SJSA1 (cell line): Measurements from ENCODE around the gene CARMIL3. TPM values are rescaled to one million over a fixed set of nuclear protein-coding genes. Genes with fewer than 3 reads are reported as not detected.
A peak's percentile ranks its signal among the peaks of the same experiment; 100 is the strongest.

Experiments
- DNase-seq, 2 experiments: peaks; one replicate each; pipeline ENCODE4 v3.0.0-alpha.2; 2015 to 2020; ENCODE audit warnings: low spot score in 2 of 2, low read depth in 1 of 2
- H3K27ac ChIP-seq: fragments of 250-450 bp; sonication (Bioruptor Pico); 2 replicates; pipeline ENCODE4 v1.5.1; 2020; ENCODE audit warnings: mild to moderate bottlenecking, moderate library complexity
- H3K27me3 ChIP-seq: fragments of 250-450 bp; sonication (Bioruptor Pico); replicated peaks from 2 replicates; pipeline ENCODE4 v1.5.1; 2020; ENCODE audit warnings: mild to moderate bottlenecking, moderate library complexity
- H3K36me3 ChIP-seq: fragments of 250-450 bp; sonication (Bioruptor Pico); 2 replicates; pipeline ENCODE4 v1.5.1; 2020; ENCODE audit warnings: mild to moderate bottlenecking
- H3K4me1 ChIP-seq: fragments of 250-450 bp; sonication (Bioruptor Pico); replicated peaks from 2 replicates; pipeline ENCODE4 v1.6.1; 2021; ENCODE audit warnings: mild to moderate bottlenecking
- H3K4me3 ChIP-seq: fragments of 250-450 bp; sonication (Bioruptor Pico); 2 replicates; pipeline ENCODE4 v1.5.1; 2020; ENCODE audit warnings: mild to moderate bottlenecking
- H3K9me3 ChIP-seq: fragments of 250-450 bp; sonication (Bioruptor Pico); replicated peaks from 2 replicates; pipeline ENCODE4 v1.5.1; 2020; ENCODE audit warnings: mild to moderate bottlenecking
- total RNA-seq: library from RNA; depleted of rRNA; stranded (reverse); fragments of >200 nt; shearing (Covaris generic); gene quantifications from 2 replicates; pipeline ENCODE4 v1.2.3, GENCODE V29; 2014

Gene CARMIL3
- total RNA-seq, 1 experiment from 2014 or later: not detected

DNA sequence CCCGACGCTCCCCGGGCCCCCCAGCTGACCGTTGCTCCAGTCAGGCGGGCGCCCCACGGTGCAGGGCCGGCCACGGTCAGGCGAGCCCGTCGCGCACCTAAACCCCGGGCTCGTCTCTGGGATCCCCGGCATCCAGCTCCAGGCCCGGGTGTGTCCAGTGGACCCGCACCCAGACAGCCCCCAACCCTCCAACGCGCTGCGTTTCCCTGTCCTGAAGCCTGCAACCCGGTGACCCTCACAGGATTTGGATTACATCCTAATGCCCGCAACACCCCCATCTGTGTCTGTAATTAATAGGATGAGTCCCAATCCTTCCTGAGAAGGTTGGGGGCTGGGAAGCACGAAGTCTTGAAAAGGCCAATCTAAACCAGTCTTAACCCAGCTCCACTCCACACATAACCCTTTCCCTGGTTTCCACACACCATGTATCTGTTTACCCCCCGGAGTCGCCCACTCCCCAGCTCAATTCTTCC, 30.0 kb downstream of the CARMIL3 start:
- no peaks in the 10 kb centered on the region for H3K9me3 ChIP-seq
- H3K4me3 ChIP-seq: no peak overlapping the region
- H3K36me3 ChIP-seq: no peaks in the 10 kb centered on the region
- no peak overlapping the region for H3K27ac ChIP-seq
- DNase-seq: no peak
- H3K4me1 ChIP-seq: peaks cover 10% of the 10 kb centered on the region
- peaks cover 34% of the 10 kb centered on the region for H3K27me3 ChIP-seq

DNA sequence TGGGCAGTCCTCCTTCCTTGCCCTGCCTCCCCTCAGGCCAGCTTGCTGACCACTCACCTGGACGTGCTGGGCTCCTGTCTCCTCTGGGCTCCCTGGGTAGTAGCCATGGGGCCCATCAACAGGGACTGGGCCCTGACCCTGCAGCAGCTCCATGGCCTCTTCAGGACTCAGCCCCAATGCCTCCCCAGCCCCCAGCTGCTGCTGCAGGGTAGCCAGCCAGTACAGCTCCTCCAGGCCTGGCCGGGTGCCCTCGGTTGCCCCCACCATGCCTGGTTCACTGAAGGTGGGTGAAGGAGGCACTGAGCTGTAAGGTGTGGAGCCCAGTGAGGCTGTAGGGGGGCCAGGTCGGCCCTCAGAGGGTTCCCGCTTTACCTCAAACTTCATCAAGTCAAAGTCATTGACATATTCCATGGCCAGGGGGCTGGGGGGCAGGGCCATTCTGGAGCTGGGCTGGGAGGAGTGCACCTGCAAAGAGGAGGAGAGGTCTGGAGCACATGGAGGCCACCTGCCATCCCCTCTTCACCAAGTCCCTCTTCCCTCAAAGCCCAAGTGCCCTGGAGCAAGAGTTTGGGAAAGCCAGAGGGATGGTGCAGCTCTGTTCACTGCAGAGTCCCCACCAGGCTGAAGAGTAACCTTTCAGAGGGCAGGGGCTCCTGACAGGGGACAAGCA, 30.7 kb downstream of the CARMIL3 start:
- DNase-seq: no peak
- H3K9me3 ChIP-seq: no peaks in the 10 kb centered on the region
- no peaks in the 10 kb centered on the region for H3K36me3 ChIP-seq
- H3K4me3 ChIP-seq: no peak overlapping the region
- H3K27me3 ChIP-seq: peaks cover 34% of the 10 kb centered on the region
- H3K4me1 ChIP-seq: peaks cover 10% of the 10 kb centered on the region
- no peak overlapping the region for H3K27ac ChIP-seq

DNA sequence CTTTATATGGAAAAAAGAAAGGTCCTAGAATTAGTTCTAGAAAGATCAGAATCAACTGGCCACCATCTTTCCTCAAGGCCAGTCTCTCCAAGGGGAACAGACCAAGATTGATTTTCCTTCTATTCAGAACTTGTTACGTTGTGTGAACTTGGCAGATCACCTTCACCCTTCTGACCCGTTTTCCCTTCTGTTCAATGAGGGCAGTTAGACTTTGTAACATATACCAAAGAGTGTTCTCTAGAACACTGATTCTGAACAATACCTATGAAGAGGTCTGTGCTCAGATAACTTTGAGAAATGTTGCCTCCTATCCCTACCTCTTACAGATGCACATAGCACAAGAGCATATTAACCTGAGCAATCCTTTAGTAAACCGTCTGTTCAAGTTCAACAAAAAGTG, 31.7 kb downstream of the CARMIL3 start:
- DNase-seq: no peak
- no peak overlapping the region for H3K27ac ChIP-seq
- H3K4me3 ChIP-seq: no peak overlapping the region
- H3K27me3 ChIP-seq: peaks cover 34% of the 10 kb centered on the region
- H3K4me1 ChIP-seq: peaks cover 10% of the 10 kb centered on the region
- H3K36me3 ChIP-seq: no peaks in the 10 kb centered on the region
- H3K9me3 ChIP-seq: no peaks in the 10 kb centered on the region

DNA sequence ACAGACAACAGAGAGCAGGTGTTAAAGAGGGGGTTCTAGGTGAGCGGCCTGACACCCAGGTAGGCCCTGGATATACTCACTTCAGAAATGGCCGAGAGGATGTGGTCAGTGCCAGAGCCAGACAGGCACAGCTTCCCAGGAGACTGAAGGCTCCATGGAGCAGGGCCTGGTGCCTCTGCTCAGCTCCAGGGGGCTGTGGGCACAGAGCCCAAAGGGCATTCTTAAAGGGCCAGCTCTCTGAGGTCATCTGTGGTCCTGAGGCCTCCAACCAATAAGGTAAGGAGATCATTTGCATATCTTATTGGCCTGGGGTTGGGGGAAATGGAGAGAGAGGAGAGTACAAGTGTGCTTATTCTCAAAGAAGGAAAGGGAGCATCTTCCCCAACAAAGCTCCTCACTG, 32.6 kb downstream of the CARMIL3 start:
- H3K27ac ChIP-seq: no peak overlapping the region
- DNase-seq: no peak
- H3K4me3 ChIP-seq: no peak overlapping the region
- H3K4me1 ChIP-seq: peaks cover 10% of the 10 kb centered on the region
- no peaks in the 10 kb centered on the region for H3K36me3 ChIP-seq
- peaks cover 34% of the 10 kb centered on the region for H3K27me3 ChIP-seq
- no peaks in the 10 kb centered on the region for H3K9me3 ChIP-seq

- Histone ChIP-seq H3K4me3 (no peak overlapping the region), H3K27ac (no peak overlapping the region), H3K9me3 (no peaks in the 10 kb centered on the region), H3K4me1 (peaks cover 10% of the 10 kb centered on the region), H3K36me3 (no peaks in the 10 kb centered on the region), H3K27me3 (peaks cover 34% of the 10 kb centered on the region)
- DNase-seq: no peak
Measured at GRCh38 chr14:24085215-24085614, 33.4 kb downstream of the CARMIL3 start.

DNA sequence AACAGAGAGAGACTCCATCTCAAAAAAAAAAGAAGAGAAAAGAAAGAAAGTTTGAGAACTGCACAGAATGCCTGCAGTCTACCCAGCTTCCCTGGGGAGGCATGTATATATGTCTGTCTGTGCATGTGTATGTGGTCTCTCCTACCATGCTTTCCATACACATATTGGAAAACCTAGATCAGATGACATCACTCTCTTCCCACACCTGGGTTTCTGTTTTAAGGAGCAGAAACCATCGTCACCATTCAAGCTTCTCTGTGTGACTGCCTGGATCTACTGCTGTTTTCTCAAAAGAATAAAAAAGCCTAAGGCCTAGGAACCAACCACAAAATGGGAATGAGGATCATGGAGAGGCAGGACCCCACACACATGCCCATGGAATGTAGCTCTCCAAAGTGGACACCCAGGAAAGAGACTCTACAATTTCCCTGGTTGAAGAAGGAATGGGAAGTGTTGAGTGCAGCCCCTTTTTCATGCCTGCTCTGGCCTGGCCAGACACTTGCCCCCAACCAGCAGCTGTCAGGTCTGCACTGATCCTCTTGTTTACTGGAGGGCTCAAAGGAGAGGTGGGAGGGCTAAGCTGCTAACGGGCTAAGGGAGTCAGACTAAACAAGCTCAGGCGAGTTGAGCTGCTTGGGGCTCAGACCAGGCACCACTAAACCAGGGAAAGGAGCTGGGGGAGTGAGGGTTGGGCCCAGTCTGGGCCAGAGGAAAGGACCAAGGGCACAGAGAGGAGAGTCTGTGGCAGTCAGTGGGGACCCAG, 34.6 kb downstream of the CARMIL3 start:
- H3K27me3 ChIP-seq: peaks cover 22% of the 10 kb centered on the region
- peaks cover 2% of the 10 kb centered on the region for H3K4me1 ChIP-seq
- H3K4me3 ChIP-seq: no peak overlapping the region
- no peaks in the 10 kb centered on the region for H3K36me3 ChIP-seq
- H3K9me3 ChIP-seq: no peaks in the 10 kb centered on the region
- no peak for DNase-seq
- no peak overlapping the region for H3K27ac ChIP-seq

DNA sequence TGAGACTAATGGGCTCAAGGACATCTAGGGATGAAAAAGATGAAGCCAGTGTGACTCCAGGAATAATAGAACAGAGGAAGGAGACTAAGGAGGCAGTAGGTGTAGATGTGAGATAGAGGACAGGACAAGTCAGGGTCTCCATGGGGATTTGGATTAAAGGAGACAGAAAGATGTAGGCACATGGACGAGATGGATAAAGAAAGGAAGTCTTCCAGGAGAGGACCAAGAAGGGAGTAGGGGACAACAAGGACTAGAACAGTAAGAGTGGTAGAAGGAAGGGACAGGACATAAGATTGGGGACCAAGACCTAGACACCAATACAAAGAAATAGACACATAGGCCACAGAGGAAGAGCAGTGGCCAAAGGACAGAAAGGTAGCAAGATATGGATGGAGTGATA, 35.2 kb downstream of the CARMIL3 start:
- no peak for DNase-seq
- Histone ChIP-seq H3K27me3 (peaks cover 16% of the 10 kb centered on the region), H3K36me3 (no peaks in the 10 kb centered on the region), H3K4me3 (no peak overlapping the region), H3K27ac (no peak overlapping the region), H3K4me1 (no peaks in the 10 kb centered on the region), H3K9me3 (no peaks in the 10 kb centered on the region)

- DNase-seq: no peak
- H3K9me3 ChIP-seq: no peaks in the 10 kb centered on the region
- no peak overlapping the region for H3K4me3 ChIP-seq
Measured at GRCh38 chr14:24088095-24088494, 36.3 kb downstream of the CARMIL3 start.

GRCh38 chr14:24089890-24090289, 38.1 kb downstream of the CARMIL3 start:
- Histone ChIP-seq H3K4me3 (no peak overlapping the region), H3K4me1 (peaks cover 11% of the 10 kb centered on the region), H3K9me3 (0 out of 2 replicates have a peak, but pooled peaks cover 2% of the 10 kb centered on the region), H3K27ac (no peak overlapping the region), H3K36me3 (no peaks in the 10 kb centered on the region), H3K27me3 (no peaks in the 10 kb centered on the region)
- DNase-seq: no peak

More at GRCh38 chr14:24088095-24088494, 36.3 kb downstream of the CARMIL3 start:
- Histone ChIP-seq H3K27ac (no peak overlapping the region), H3K36me3 (no peaks in the 10 kb centered on the region), H3K27me3 (peaks cover 5% of the 10 kb centered on the region), H3K4me1 (no peaks in the 10 kb centered on the region)

GRCh38 chr14:24092110-24092504, 40.3 kb downstream of the CARMIL3 start:
- no peak overlapping the region for H3K27ac ChIP-seq
- H3K4me3 ChIP-seq: no peak overlapping the region
- 0 out of 2 replicates have a peak, but pooled peaks cover 2% of the 10 kb centered on the region for H3K9me3 ChIP-seq
- no peaks in the 10 kb centered on the region for H3K27me3 ChIP-seq
- no peak for DNase-seq
- no peaks in the 10 kb centered on the region for H3K36me3 ChIP-seq
- peaks cover 20% of the 10 kb centered on the region for H3K4me1 ChIP-seq

DNA sequence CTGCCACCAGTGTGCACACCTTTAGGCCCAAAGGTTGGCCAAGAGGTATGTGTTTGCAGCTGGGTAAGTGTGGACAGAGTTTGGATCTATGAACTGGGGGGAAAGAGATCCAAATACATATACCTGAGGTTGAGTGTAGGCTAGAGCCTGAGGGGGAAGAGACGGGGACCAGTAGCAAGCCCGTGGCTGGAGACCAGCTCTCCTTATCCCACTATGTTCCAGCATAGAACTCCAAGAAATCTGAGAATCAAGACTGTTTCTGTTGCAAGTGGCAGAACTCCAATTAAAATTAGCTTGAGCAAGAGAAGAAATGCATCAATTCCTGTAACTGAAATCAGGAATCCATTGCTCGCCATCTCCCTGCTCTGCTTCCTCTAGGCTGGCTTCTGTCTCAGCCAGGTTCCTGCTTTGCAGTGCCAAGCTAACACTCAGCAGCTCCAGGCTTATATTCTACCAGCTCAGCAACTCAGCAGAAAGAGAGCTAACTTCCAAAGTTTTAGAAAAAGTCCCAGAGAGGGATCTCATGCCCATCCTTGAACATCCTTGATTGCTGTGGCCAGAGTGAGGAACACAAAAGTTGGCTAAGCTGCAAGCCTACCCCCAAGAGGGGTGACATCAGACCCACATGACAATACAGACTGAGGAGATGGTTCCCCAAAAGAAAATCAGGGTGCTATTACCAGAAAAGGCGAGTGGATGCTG, 40.8 kb downstream of the CARMIL3 start:
- Histone ChIP-seq H3K27ac (no peak overlapping the region), H3K36me3 (no peaks in the 10 kb centered on the region), H3K4me1 (peaks cover 20% of the 10 kb centered on the region), H3K27me3 (no peaks in the 10 kb centered on the region), H3K9me3 (0 out of 2 replicates have a peak, but pooled peaks cover 2% of the 10 kb centered on the region), H3K4me3 (no peak overlapping the region)
- DNase-seq: no peak

- Histone ChIP-seq H3K27me3 (no peaks in the 10 kb centered on the region), H3K36me3 (no peaks in the 10 kb centered on the region), H3K4me3 (peak overlapping the region; percentile 85), H3K27ac (no peak overlapping the region), H3K4me1 (peaks cover 20% of the 10 kb centered on the region), H3K9me3 (0 out of 2 replicates have a peak, but pooled peaks cover 2% of the 10 kb centered on the region)
- DNase-seq: no peak
Measured at GRCh38 chr14:24093207-24093900, 41.5 kb downstream of the CARMIL3 start.
